Esophagus squamous epithelium (tissue), 5 donors: ENCODE measurements around the gene FHL2. TPM values are rescaled to one million over a fixed set of nuclear protein-coding genes. Genes with fewer than 3 reads are reported as not detected.

Experiments
- DNase-seq: peaks from one replicate; lab custom pipeline; 2025; lab: John Stamatoyannopoulos, UW
- H3K27ac ChIP-seq, 4 donors: fragments of 200-600 bp; sonication (generic); one replicate each; pipeline ENCODE4 v1.5.1; 2016 to 2019; ENCODE audit warnings: mild to moderate bottlenecking in 1 of 4
- H3K27me3 ChIP-seq, 4 donors: fragments of 200-600 bp; sonication (generic); 1 replicate in 3 of 4; 2 replicates in 1 of 4; pipeline versions ENCODE4 v1.5.1 to v1.6.0; 2017 to 2021; ENCODE audit warnings: antibody characterized with exemption in 1 of 4
- H3K36me3 ChIP-seq, 3 donors: fragments of 200-600 bp; sonication (generic); one replicate each; pipeline ENCODE4 v1.5.1; 2016 to 2019
- H3K4me1 ChIP-seq, 3 donors: fragments of 200-600 bp; sonication (generic); one replicate each; pipeline ENCODE4 v1.5.1; 2017 to 2019
- H3K4me3 ChIP-seq, 4 donors: fragments of 200-600 bp; sonication (generic); 1 replicate in 3 of 4; 2 replicates in 1 of 4; pipeline ENCODE4 v1.5.1; 2016 to 2019; ENCODE audit warnings: mild to moderate bottlenecking in 2 of 4, moderate library complexity in 1 of 4
- H3K9me3 ChIP-seq, 3 donors: fragments of 200-600 bp; sonication (generic); one replicate each; pipeline ENCODE4 v1.5.1; 2016 to 2019
- POLR2A ChIP-seq, 4 donors: fragments of 450-650 bp; IDR thresholded peaks; one replicate each; pipeline ENCODE4 v1.6.1; 2017; ENCODE audit warnings: antibody characterized with exemption in 4 of 4, mild to moderate bottlenecking in 4 of 4, moderate library complexity in 3 of 4
- WGBS, 2 donors: methylation state at CpG; one replicate each; pipeline ENCODE4 v1.1.5; 2018; 5-methylcytosine and 5-hydroxymethylcytosine counted together
- intact Hi-C: fragments of 100-400 bp; cut with DNase I; formaldehyde crosslinking; loops from one replicate; pipeline ENCODE4 v1.15.0; 2022
- total RNA-seq, 4 donors: library from RNA; depleted of rRNA; stranded (reverse); fragments of >200 nt; gene quantifications; one replicate each; pipeline ENCODE4 v1.1.0, GENCODE V29; 2016
- TF ChIP-seq, protein P1 (sequence below), 6 experiments: fragments of 450-650 bp in 4 of 6; fragments of 200-600 bp in 2 of 6; sonication (generic) in 2 of 6; IDR thresholded peaks; one replicate each; pipeline ENCODE4 v1.5.1; 2016 to 2019; ENCODE audit warnings: antibody characterized with exemption in 6 of 6, mild to moderate bottlenecking in 4 of 6, moderate library complexity in 4 of 6
- donor health status: DM: yes; HTN: yes; CAD: no.

FHL2 gene
- total RNA-seq, 4 donors from 2014 or later: 46.1 to 89.1 (median 54.7) TPM

DNA sequence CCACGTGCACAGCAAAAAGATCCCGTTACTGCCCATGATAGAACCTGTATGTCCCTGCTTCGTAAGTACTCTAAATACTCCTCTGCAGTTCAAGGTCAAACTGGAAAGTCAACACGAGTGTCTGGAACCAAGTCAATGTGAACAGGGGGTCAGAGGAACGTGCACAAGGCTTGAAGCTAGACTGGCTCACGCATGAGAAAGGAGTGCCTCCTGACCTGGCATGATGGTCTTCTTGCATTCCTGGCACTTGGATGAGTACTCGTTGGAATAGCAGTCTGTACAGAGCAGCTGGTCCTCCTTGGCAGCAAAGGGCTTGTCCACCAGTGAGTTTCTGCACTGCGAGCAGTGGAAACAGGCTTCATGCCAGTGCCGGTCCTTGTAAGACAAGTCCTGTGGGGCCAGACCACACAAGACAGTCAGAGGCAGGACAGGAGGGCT, 25.5 kb downstream of the FHL2 start:
- Histone ChIP-seq H3K36me3 (peaks cover 0 to 33% (median 0%) of the 10 kb centered on the region in 3 donors), H3K27me3 (no peaks in the 10 kb centered on the region), H3K4me1 (peaks cover 29 to 100% (median 76%) of the 10 kb centered on the region in 3 donors), H3K27ac (peak overlapping the region; percentile 79 to 95 (median 87)), H3K9me3 (no peaks in the 10 kb centered on the region), H3K4me3 (peak overlapping the region in 1 of 4 donors; percentile 19)
- intact Hi-C loops: no loop called here
- WGBS, 2 donors: 28 to 44% methylated on average over 6 to 9 of the region's 9 CpGs
- no peak for DNase-seq
- TF ChIP-seq, protein P1, sequence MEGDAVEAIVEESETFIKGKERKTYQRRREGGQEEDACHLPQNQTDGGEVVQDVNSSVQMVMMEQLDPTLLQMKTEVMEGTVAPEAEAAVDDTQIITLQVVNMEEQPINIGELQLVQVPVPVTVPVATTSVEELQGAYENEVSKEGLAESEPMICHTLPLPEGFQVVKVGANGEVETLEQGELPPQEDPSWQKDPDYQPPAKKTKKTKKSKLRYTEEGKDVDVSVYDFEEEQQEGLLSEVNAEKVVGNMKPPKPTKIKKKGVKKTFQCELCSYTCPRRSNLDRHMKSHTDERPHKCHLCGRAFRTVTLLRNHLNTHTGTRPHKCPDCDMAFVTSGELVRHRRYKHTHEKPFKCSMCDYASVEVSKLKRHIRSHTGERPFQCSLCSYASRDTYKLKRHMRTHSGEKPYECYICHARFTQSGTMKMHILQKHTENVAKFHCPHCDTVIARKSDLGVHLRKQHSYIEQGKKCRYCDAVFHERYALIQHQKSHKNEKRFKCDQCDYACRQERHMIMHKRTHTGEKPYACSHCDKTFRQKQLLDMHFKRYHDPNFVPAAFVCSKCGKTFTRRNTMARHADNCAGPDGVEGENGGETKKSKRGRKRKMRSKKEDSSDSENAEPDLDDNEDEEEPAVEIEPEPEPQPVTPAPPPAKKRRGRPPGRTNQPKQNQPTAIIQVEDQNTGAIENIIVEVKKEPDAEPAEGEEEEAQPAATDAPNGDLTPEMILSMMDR (IDR thresholded peaks at IDR 0.05): no peak
- no peak for TF ChIP-seq POLR2A (IDR thresholded peaks at IDR 0.05)

- H3K4me1 ChIP-seq: peaks cover 21 to 86% (median 63%) of the 10 kb centered on the region in 3 donors
- 37 to 42% methylated on average over 4 of the region's 4 CpGs for WGBS, 2 donors
- no peak for TF ChIP-seq POLR2A (IDR thresholded peaks at IDR 0.05)
- TF ChIP-seq, protein P1 (IDR thresholded peaks at IDR 0.05): no peak
- no peaks in the 10 kb centered on the region for H3K9me3 ChIP-seq
- intact Hi-C loops: no loop called here
- H3K4me3 ChIP-seq: no peak overlapping the region
- no peaks in the 10 kb centered on the region for H3K27me3 ChIP-seq
- H3K36me3 ChIP-seq: peaks cover 0 to 41% (median 7%) of the 10 kb centered on the region in 3 donors
- peak overlapping the region; percentile 47 to 95 (median 87) for H3K27ac ChIP-seq
- DNase-seq: no peak
These were observed 27.0 kb downstream of the FHL2 start for GRCh38 chr2:105371810-105372209.

DNA sequence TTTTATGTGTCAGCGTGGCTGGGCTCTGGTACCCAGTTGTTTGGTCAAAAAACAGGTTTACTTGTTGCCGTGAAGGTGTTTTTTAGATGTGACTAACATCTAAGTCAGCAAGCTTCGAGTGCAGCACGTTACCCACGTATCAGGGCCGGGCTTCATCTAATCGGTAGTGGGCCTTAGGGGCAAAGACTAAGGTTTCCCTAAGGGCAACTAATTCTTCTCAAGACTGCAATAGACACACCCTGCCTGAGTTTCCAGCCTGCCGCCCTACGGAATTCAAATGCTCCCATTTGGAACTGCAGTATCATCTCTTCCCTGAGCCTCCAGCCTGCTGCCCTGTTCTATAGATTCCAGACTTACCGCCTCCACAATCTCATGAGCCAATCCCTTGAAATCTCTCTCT, 27.7 kb downstream of the FHL2 start:
- peaks cover 21 to 79% (median 60%) of the 10 kb centered on the region in 3 donors for H3K4me1 ChIP-seq
- H3K27ac ChIP-seq: peak overlapping the region; percentile 1 to 95 (median 87)
- TF ChIP-seq POLR2A (IDR thresholded peaks at IDR 0.05): no peak
- TF ChIP-seq, protein P1 (IDR thresholded peaks at IDR 0.05): no peak
- intact Hi-C loops: no loop called here
- H3K36me3 ChIP-seq: peaks cover 0 to 46% (median 7%) of the 10 kb centered on the region in 3 donors
- H3K9me3 ChIP-seq: no peaks in the 10 kb centered on the region
- WGBS, 2 donors: 58 to 66% methylated on average over 10 of the region's 10 CpGs
- DNase-seq: no peak
- no peaks in the 10 kb centered on the region for H3K27me3 ChIP-seq
- H3K4me3 ChIP-seq: no peak overlapping the region

DNA sequence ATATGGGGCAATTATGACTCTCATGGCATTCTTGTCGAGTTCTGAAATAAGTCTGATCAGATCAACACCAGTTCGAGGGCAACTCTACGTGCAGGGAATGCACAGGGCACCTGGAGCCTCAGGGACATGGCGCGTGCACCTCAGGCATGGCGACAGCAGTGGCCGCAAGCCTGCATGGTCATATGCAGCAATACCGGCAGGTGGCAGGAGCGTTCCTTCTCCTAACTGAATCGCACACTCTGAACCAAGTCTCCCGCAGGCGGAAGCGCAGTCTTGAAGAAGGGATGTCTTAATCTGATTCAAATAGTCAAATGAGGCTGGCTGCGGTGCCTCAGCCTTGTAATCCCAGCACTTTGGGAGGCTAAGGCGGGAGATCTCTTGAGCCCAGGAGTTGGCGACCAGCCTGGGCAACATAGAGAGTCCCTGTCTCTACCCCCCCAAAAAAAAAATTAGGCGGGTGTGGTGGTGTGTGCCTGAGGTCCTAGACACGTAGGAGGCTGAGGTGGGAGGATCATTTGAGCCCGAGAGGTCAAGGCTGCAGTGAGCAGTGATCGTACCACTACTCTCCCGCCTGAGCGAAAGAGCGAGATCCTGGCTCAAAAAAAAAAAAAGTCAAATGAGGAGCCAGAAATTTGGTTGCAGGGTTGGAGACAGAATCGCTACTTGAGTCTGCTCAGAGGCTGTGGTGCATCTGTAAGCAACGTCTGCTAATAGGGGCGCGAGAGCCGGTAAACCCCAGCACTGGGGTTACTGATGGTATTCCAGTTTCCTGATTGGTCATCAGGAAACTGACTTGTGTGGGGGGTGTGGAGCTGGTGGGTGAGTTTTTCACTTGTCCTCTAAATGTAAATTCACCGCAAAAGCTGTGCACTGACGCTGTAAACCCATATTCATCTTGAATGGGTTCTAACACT, 28.8 kb downstream of the FHL2 start:
- peak; percentile 21 for DNase-seq
- Histone ChIP-seq H3K36me3 (peaks cover 2 to 58% (median 7%) of the 10 kb centered on the region in 3 donors), H3K4me3 (peak overlapping the region in 1 of 4 donors; percentile 6), H3K4me1 (peaks cover 12 to 68% (median 49%) of the 10 kb centered on the region in 3 donors), H3K27ac (peak overlapping the region in 3 of 4 donors; percentile 87 to 95 (median 87)), H3K9me3 (no peaks in the 10 kb centered on the region), H3K27me3 (no peaks in the 10 kb centered on the region)
- WGBS, 2 donors: 27 to 65% methylated on average over 15 to 30 of the region's 30 CpGs
- intact Hi-C loops: loop anchor here (5.0 kb wide), 1 partner anchor 147 kb away; no protein-coding TSS in a partner anchor
- TF ChIP-seq, protein P1 (IDR thresholded peaks at IDR 0.05): peak; percentile 77 to 96 (median 94)
- no peak for TF ChIP-seq POLR2A (IDR thresholded peaks at IDR 0.05)
